Panc1 (cell line): ENCODE measurements around the gene EMX1. TPM values are rescaled to one million over a fixed set of nuclear protein-coding genes. Genes with fewer than 3 reads are reported as not detected.

Experiments used
- ATAC-seq: fragments of 200-7000 bp; cut with Tn5 transposase; 2 replicates; pipeline ENCODE4 v1.9.1; 2020; ENCODE audit warnings: mild to moderate bottlenecking, moderate library complexity
- BruUV-seq: library from RNA; stranded (reverse); fragments of 400-500 nt; replicated peaks from 2 replicates; lab custom pipeline; 2021; lab: Mats Ljungman, UMichigan
- CTCF ChIA-PET: fragments of 300-600 bp; sonication (Branson Sonifier 250); formaldehyde crosslinking; loops from one replicate; lab custom pipeline; 2022; ENCODE audit warnings: antibody characterized with exemption; lab: Charles Lee
- POLR2A ChIA-PET: fragments of 300-600 bp; sonication (Branson Sonifier 250); formaldehyde crosslinking; loops from one replicate; lab custom pipeline; 2022; ENCODE audit warnings: antibody characterized with exemption; lab: Charles Lee
- DNase-seq: peaks from one replicate; pipeline ENCODE4 v3.0.0-alpha.2; 2010; ENCODE audit warnings: low read depth, low spot score
- H3K27ac ChIP-seq: 2 replicates; pipeline ENCODE4 v1.5.1; 2011; ENCODE audit warnings: mild to moderate bottlenecking, low read length, inconsistent platforms
- H3K27me3 ChIP-seq: fragments of 200-500 bp; sonication (Bioruptor generic); 2 replicates; pipeline ENCODE4 v1.6.0; 2014; ENCODE audit warnings: low read length, inconsistent platforms; ENCODE audit not compliant: control insufficient read depth, insufficient read depth
- H3K36me3 ChIP-seq: fragments of 200-500 bp; sonication (Bioruptor generic); 2 replicates; pipeline ENCODE4 v1.5.1; 2014; ENCODE audit warnings: inconsistent platforms, mild to moderate bottlenecking, low read length, moderate library complexity; ENCODE audit not compliant: control insufficient read depth, insufficient read depth
- H3K4me1 ChIP-seq: 2 replicates; pipeline ENCODE4 v1.5.1; 2011; ENCODE audit warnings: inconsistent platforms, mild to moderate bottlenecking, low read length, moderate library complexity; ENCODE audit not compliant: control insufficient read depth, insufficient read depth
- H3K4me3 ChIP-seq, 2 experiments: 2 replicates each; pipeline ENCODE4 v1.5.1; 2011 to 2012; ENCODE audit warnings: low read depth in 2 of 2, low read length in 2 of 2, mild to moderate bottlenecking in 2 of 2, inconsistent platforms in 1 of 2, moderate library complexity in 1 of 2
- H3K9me3 ChIP-seq: fragments of 200-500 bp; sonication (Bioruptor generic); 2 replicates; pipeline ENCODE4 v1.5.1; 2014; ENCODE audit warnings: low read depth, mild to moderate bottlenecking, inconsistent platforms, low read length, moderate library complexity; ENCODE audit not compliant: control insufficient read depth, insufficient read depth
- CTCF ChIP-seq: fragments of 450-650 bp; IDR thresholded peaks from 2 replicates; pipeline ENCODE4 v1.5.1; 2017; ENCODE audit warnings: mild to moderate bottlenecking
- POLR2AphosphoS5 ChIP-seq: IDR thresholded peaks from 2 replicates; pipeline ENCODE4 v1.6.1; 2012; ENCODE audit warnings: mild to moderate bottlenecking, low read depth, low read length, moderate library complexity
- SIN3A ChIP-seq: IDR thresholded peaks from 2 replicates; pipeline ENCODE4 v1.6.1; 2012; ENCODE audit warnings: low read depth, mild to moderate bottlenecking, low read length, moderate library complexity, borderline replicate concordance; ENCODE audit not compliant: insufficient read depth
- TCF7L2 ChIP-seq: IDR thresholded peaks from 2 replicates; pipeline ENCODE4 v1.6.1; 2011; ENCODE audit warnings: mild to moderate bottlenecking, low read depth, low read length, inconsistent platforms
- in situ Hi-C: cut with HindIII; loops from 2 replicates; pipeline ENCODE4 v1.10.0; 2016; ENCODE audit warnings: low sequenced_read_pairs, low pct_unique_long_range_greater_than_20kb
- intact Hi-C: fragments of 100-400 bp; cut with micrococcal nuclease; formaldehyde crosslinking; loops from one replicate; pipeline ENCODE4 v1.10.0; 2022; ENCODE audit not compliant: unreplicated experiment
- total RNA-seq: library from RNA; stranded (reverse); gene quantifications from one replicate; pipeline ENCODE4 v1.2.1, GENCODE V29; 2021; ENCODE audit not compliant: unreplicated experiment
- TF ChIP-seq, protein P1 (sequence below), 2 experiments: IDR thresholded peaks; 2 replicates each; pipeline ENCODE4 v1.6.1; 2011 to 2012; ENCODE audit warnings: low read depth in 2 of 2, control low read depth in 1 of 2, low read length in 1 of 2, mild to moderate bottlenecking in 1 of 2, moderate library complexity in 1 of 2; ENCODE audit not compliant: insufficient read depth in 1 of 2

EMX1 gene
- total RNA-seq, 1 experiment from 2014 or later, result 0.36 TPM

DNA sequence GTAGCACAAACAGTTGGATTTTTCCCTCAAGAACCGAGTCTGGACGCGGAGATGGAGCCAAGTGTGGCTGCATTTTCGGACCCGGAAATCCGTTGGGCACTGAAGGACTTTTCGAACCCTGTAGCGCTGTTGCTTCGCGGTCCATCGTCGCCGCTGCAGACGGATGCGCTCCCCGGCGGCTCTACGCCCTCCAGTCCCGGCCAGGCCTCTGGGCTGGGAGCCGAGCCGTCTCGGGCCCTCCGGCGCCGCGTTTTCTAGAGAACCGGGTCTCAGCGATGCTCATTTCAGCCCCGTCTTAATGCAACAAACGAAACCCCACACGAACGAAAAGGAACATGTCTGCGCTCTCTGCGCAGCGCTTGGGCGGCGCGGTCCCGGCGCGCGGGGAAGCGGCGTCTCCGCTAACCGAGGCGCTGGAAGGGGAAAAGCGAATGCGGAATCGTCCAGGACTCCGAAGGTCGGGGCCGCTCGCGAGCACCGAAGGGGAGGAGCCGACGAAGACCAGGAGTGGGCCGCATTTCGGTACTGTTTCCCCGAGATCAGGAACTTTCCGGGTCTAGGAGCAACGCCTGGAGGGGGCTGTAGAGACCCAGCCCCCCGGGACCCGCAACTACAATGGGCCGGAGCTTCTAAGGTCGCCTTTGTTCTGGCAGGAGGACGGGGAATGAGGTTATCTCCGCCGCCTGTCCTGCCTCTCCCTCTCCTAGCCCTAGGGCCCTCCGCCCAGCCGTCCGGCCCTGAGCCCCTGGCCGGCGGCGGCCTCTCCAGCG is 3.2 kb downstream of the EMX1 start:
- no peaks in the 10 kb centered on the region for H3K9me3 ChIP-seq
- DNase-seq (no peak), ATAC-seq (no peak)
- TF ChIP-seq SIN3A (no peak), POLR2AphosphoS5 (no peak), TCF7L2 (no peak), CTCF (no peak)
- TF ChIP-seq, protein P1, sequence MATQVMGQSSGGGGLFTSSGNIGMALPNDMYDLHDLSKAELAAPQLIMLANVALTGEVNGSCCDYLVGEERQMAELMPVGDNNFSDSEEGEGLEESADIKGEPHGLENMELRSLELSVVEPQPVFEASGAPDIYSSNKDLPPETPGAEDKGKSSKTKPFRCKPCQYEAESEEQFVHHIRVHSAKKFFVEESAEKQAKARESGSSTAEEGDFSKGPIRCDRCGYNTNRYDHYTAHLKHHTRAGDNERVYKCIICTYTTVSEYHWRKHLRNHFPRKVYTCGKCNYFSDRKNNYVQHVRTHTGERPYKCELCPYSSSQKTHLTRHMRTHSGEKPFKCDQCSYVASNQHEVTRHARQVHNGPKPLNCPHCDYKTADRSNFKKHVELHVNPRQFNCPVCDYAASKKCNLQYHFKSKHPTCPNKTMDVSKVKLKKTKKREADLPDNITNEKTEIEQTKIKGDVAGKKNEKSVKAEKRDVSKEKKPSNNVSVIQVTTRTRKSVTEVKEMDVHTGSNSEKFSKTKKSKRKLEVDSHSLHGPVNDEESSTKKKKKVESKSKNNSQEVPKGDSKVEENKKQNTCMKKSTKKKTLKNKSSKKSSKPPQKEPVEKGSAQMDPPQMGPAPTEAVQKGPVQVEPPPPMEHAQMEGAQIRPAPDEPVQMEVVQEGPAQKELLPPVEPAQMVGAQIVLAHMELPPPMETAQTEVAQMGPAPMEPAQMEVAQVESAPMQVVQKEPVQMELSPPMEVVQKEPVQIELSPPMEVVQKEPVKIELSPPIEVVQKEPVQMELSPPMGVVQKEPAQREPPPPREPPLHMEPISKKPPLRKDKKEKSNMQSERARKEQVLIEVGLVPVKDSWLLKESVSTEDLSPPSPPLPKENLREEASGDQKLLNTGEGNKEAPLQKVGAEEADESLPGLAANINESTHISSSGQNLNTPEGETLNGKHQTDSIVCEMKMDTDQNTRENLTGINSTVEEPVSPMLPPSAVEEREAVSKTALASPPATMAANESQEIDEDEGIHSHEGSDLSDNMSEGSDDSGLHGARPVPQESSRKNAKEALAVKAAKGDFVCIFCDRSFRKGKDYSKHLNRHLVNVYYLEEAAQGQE (IDR thresholded peaks at IDR 0.05; ENCODE audit: insufficient read depth in 1 of 2, low read depth in 2 of 2, low read length in 1 of 2), result no peak
- CTCF ChIA-PET, result no interaction called here
- peaks cover 7% of the 10 kb centered on the region for H3K4me1 ChIP-seq
- POLR2A ChIA-PET, result no interaction called here
- BruUV-seq, result no TSS peak
- H3K27ac ChIP-seq, result no peak overlapping the region
- no peak overlapping the region for H3K4me3 ChIP-seq
- no peaks in the 10 kb centered on the region; the same call in 1 of the 2 replicates for H3K36me3 ChIP-seq
- intact Hi-C loops (no loop called here), in situ Hi-C loops (no loop called here)
- peaks cover 27% of the 10 kb centered on the region for H3K27me3 ChIP-seq

GRCh38 chr2:72921088-72921851 is 4.0 kb downstream of the EMX1 start:
- CTCF ChIA-PET, result no interaction called here

More at GRCh38 chr2:72921088-72921851, 4.0 kb downstream of the EMX1 start:
- intact Hi-C loops, result no loop called here
- no peak overlapping the region for H3K27ac ChIP-seq
- no peak for ATAC-seq
- POLR2A ChIA-PET, result no interaction called here
- no peaks in the 10 kb centered on the region for H3K9me3 ChIP-seq
- in situ Hi-C loops, result no loop called here
- H3K27me3 ChIP-seq, result peaks cover 33% of the 10 kb centered on the region
- BruUV-seq, result no TSS peak
- peaks cover 4% of the 10 kb centered on the region for H3K4me1 ChIP-seq
- no peaks in the 10 kb centered on the region for H3K36me3 ChIP-seq
- DNase-seq, result no peak
- no peak overlapping the region for H3K4me3 ChIP-seq
- no peak for TF ChIP-seq SIN3A
- TF ChIP-seq TCF7L2, result no peak
- TF ChIP-seq POLR2AphosphoS5, result no peak
- TF ChIP-seq, protein P1 (IDR thresholded peaks at IDR 0.05; ENCODE audit: insufficient read depth in 1 of 2, low read depth in 2 of 2, low read length in 1 of 2), result no peak
- no peak for TF ChIP-seq CTCF
